ENCODE data around the gene CIAO2A.

Gene CIAO2A

GRCh38 chr15:64034519-64034918, 59.1 kb downstream of the CIAO2A start:
- in situ Hi-C loops (cut with HindIII; ENCODE audit: low pct_ligation_motif_present, low sequenced_read_pairs) = no loop called here
- Histone ChIP-seq H3K27me3 (replicated peaks) (no peaks in the 10 kb centered on the region), H3K36me3 (replicated peaks) (no peaks in the 10 kb centered on the region), H3K4me3 (ENCODE audit: low read depth, low read length) (no peak overlapping the region), H3K27ac (no peak overlapping the region)
- TF ChIP-seq, protein P1, sequence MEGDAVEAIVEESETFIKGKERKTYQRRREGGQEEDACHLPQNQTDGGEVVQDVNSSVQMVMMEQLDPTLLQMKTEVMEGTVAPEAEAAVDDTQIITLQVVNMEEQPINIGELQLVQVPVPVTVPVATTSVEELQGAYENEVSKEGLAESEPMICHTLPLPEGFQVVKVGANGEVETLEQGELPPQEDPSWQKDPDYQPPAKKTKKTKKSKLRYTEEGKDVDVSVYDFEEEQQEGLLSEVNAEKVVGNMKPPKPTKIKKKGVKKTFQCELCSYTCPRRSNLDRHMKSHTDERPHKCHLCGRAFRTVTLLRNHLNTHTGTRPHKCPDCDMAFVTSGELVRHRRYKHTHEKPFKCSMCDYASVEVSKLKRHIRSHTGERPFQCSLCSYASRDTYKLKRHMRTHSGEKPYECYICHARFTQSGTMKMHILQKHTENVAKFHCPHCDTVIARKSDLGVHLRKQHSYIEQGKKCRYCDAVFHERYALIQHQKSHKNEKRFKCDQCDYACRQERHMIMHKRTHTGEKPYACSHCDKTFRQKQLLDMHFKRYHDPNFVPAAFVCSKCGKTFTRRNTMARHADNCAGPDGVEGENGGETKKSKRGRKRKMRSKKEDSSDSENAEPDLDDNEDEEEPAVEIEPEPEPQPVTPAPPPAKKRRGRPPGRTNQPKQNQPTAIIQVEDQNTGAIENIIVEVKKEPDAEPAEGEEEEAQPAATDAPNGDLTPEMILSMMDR (IDR thresholded peaks at IDR 0.05; ENCODE audit: low read depth, low read length, missing control alignments) = no peak
- DNase-seq = no peak

- Histone ChIP-seq H3K27ac (no peak overlapping the region), H3K36me3 (replicated peaks) (no peaks in the 10 kb centered on the region), H3K27me3 (replicated peaks) (no peaks in the 10 kb centered on the region), H3K4me3 (ENCODE audit: low read depth, low read length) (no peak overlapping the region)
- no peak for DNase-seq
- in situ Hi-C loops (cut with HindIII; ENCODE audit: low pct_ligation_motif_present, low sequenced_read_pairs) = no loop called here
- TF ChIP-seq, protein P1 (IDR thresholded peaks at IDR 0.05; ENCODE audit: low read depth, low read length, missing control alignments) = no peak
Observed at GRCh38 chr15:64032329-64032728, 61.3 kb downstream of the CIAO2A start.

DNA sequence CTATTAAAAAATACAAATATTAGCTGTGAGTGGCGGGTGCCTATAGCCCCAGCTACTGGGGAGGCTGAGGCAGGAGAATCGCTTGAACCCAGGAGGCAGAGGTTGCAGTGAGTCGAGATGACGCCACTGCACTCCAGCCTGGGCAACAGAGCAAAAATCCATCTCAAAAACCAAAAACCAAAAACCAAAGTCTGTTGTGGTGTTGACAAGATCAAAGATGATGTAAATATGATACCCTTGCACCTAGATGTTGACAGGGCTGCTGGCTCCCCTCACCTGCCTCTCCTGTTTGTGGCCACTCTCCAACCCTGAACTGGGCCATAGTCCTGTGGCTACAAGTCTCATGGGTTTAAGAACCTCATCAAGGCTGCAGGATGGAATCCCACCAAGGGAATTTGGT, 63.5 kb downstream of the CIAO2A start:
- TF ChIP-seq, protein P1 (IDR thresholded peaks at IDR 0.05; ENCODE audit: low read depth, low read length, missing control alignments) = no peak
- DNase-seq = no peak
- no peaks in the 10 kb centered on the region for H3K36me3 ChIP-seq (replicated peaks)
- H3K4me3 ChIP-seq (ENCODE audit: low read depth, low read length) = no peak overlapping the region
- in situ Hi-C loops (cut with HindIII; ENCODE audit: low pct_ligation_motif_present, low sequenced_read_pairs) = no loop called here
- H3K27ac ChIP-seq = no peak overlapping the region
- H3K27me3 ChIP-seq (replicated peaks) = no peaks in the 10 kb centered on the region

DNA sequence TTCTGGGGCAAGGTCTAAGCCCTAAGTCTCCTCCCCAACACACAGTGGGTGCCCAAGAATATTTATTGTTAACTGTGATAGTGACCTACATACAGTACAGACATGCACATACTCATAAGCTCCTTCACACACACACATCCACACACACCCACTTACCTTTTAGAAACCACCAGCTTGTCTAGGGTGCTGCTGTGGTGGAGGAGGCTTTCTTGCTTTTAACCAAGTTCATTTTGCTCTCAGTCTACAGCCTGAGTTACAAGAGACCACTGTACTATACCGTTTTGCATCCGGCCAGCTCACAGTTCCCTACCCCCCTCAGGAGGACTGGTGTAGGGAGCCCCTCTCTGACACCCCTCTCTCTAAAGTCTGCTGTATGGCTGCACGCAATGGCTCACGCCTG, 64.0 kb downstream of the CIAO2A start:
- DNase-seq = no peak
- in situ Hi-C loops (cut with HindIII; ENCODE audit: low pct_ligation_motif_present, low sequenced_read_pairs) = no loop called here
- Histone ChIP-seq H3K27me3 (replicated peaks) (no peaks in the 10 kb centered on the region), H3K27ac (no peak overlapping the region), H3K36me3 (replicated peaks) (no peaks in the 10 kb centered on the region), H3K4me3 (ENCODE audit: low read depth, low read length) (no peak overlapping the region)
- TF ChIP-seq, protein P1 (IDR thresholded peaks at IDR 0.05; ENCODE audit: low read depth, low read length, missing control alignments) = no peak

GRCh38 chr15:64029110-64029509, 64.5 kb downstream of the CIAO2A start:
- Histone ChIP-seq H3K27me3 (replicated peaks) (no peaks in the 10 kb centered on the region), H3K36me3 (replicated peaks) (no peaks in the 10 kb centered on the region), H3K27ac (no peak overlapping the region), H3K4me3 (ENCODE audit: low read depth, low read length) (no peak overlapping the region)
- TF ChIP-seq, protein P1 (IDR thresholded peaks at IDR 0.05; ENCODE audit: low read depth, low read length, missing control alignments) = no peak
- in situ Hi-C loops (cut with HindIII; ENCODE audit: low pct_ligation_motif_present, low sequenced_read_pairs) = no loop called here
- no peak for DNase-seq

DNA sequence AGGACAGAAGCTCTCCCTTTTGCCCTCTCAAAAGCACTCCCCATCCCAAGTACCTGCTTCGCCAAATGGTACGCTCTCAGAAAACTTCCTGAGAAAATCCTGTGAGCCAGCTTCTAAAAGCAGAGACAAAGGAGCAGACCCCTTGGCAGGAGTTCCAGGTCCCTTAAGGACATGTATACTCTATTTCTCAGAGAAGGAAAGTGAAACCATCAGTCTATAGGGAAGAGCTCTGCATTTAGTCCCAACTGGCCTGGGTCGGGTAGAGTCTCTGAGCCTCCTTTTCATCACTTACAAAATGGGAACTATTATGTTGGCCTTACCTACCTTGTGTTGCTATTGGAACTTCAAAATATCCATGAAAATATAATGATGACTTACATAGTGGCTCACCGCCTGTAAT, 67.0 kb downstream of the CIAO2A start:
- no peak for DNase-seq
- Histone ChIP-seq H3K4me3 (ENCODE audit: low read depth, low read length) (no peak overlapping the region), H3K36me3 (replicated peaks) (no peaks in the 10 kb centered on the region), H3K27me3 (replicated peaks) (no peaks in the 10 kb centered on the region), H3K27ac (no peak overlapping the region)
- TF ChIP-seq, protein P1 (IDR thresholded peaks at IDR 0.05; ENCODE audit: low read depth, low read length, missing control alignments) = no peak
- in situ Hi-C loops (cut with HindIII; ENCODE audit: low pct_ligation_motif_present, low sequenced_read_pairs) = no loop called here
